Activated T-helper 17 cell treated with anti-CD3 and anti-CD28 coated beads, Interleukin-2, amount 50 U/mL, for 72 hours (primary cell): ENCODE measurements around the gene TKT. TPM values are rescaled to one million over a fixed set of nuclear protein-coding genes. Genes with fewer than 3 reads are reported as not detected.
A peak's percentile ranks its signal among the peaks of the same experiment; 100 is the strongest.

Experiments used
- ATAC-seq: fragments of 150-1000 bp; cut with Tn5 transposase; replicated peaks from 2 replicates; pipeline ENCODE4 v1.10.0; 2021; ENCODE audit warnings: mild to moderate bottlenecking, moderate library complexity
- H3K27ac Mint-ChIP-seq: one replicate; pipeline ENCODE4 v1.8.0; 2022; ENCODE audit warnings: mixed read lengths
- H3K27me3 Mint-ChIP-seq: one replicate; pipeline ENCODE4 v1.8.0; 2022; ENCODE audit warnings: mixed read lengths
- H3K36me3 Mint-ChIP-seq: one replicate; pipeline ENCODE4 v1.8.0; 2022; ENCODE audit warnings: low read depth, mild to moderate bottlenecking, mixed read lengths
- H3K4me1 Mint-ChIP-seq: one replicate; pipeline ENCODE4 v1.8.0; 2022; ENCODE audit warnings: mixed read lengths
- H3K4me3 Mint-ChIP-seq: one replicate; pipeline ENCODE4 v1.8.0; 2022; ENCODE audit warnings: mild to moderate bottlenecking, mixed read lengths
- H3K9me3 Mint-ChIP-seq: one replicate; pipeline ENCODE4 v1.8.0; 2022; ENCODE audit warnings: mixed read lengths
- total RNA-seq, 2 donors: library from RNA; stranded (reverse); gene quantifications; one replicate each; pipeline ENCODE4 v1.2.3, GENCODE V29; 2022

Gene TKT
- total RNA-seq, 2 donors from 2014 or later, result 150 to 296 TPM

DNA sequence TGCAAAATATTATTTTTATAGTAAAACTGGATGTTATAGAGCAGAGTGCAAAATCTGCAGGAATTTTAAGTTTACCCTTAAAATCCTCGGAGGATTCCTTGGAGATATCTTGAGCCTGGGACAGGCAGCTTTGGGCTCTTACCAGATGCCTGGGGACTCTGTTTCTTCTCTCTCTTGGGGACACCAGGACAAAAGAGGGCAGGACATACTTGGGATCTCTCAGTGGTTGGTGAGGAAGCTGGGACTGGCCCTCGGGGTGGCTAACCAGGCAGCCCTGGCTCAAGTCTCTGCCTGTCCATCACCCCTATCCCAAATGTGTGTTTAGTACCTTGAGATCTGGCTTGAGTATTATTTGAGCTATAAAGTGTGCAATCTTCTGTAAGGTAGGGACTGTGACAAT is 38.6 kb downstream of the TKT start:
- no peak overlapping the region for H3K4me3 Mint-ChIP-seq
- ATAC-seq, result no peak
- no peaks in the 10 kb centered on the region for H3K27me3 Mint-ChIP-seq
- H3K36me3 Mint-ChIP-seq, result no peaks in the 10 kb centered on the region
- H3K4me1 Mint-ChIP-seq, result peaks cover 4% of the 10 kb centered on the region
- no peak overlapping the region for H3K27ac Mint-ChIP-seq
- no peaks in the 10 kb centered on the region for H3K9me3 Mint-ChIP-seq

DNA sequence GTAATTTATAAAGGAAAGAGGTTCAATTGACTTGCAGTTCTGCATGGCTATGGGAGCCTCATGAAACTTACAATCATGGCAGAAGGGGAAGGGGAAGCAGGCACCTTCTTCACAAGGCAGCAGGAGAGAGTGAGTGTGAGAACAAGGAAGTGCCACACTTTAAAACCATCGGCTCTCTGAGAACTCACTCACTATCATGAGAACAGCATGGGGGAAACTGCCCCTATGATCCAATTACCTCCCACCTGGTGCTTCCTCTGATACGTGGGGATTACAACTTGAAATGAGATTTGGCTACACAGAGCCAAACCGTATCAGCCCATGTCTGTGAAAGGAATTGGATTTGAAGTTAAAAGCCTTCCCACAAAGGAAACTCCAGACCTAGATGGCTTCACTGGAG is 39.1 kb downstream of the TKT start:
- no peaks in the 10 kb centered on the region for H3K9me3 Mint-ChIP-seq

DNA sequence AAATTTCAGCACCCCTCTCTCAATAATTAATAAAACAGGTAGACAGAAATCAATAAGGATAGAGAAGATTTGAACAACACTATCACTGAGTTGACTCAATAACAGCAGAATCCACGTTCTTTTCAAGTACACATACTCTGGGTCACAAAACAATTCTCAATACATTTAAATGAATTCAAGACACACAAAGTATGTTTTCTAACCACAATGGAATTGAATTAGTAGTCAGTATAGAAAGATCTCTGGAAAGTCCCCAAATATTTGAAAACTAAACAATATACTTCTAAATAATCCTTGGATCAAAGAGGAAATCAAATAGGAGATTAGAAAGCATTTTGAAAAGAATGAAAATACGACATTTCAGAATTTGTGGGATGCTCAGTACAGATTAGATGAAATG is 40.0 kb downstream of the TKT start:
- no peak overlapping the region for H3K4me3 Mint-ChIP-seq
- peaks cover 4% of the 10 kb centered on the region for H3K4me1 Mint-ChIP-seq
- no peak overlapping the region for H3K27ac Mint-ChIP-seq
- H3K9me3 Mint-ChIP-seq, result no peaks in the 10 kb centered on the region
- no peak for ATAC-seq
- H3K27me3 Mint-ChIP-seq, result no peaks in the 10 kb centered on the region
- H3K36me3 Mint-ChIP-seq, result no peaks in the 10 kb centered on the region

More for the DNA sequence above, 39.1 kb downstream of the TKT start:
- Mint-ChIP-seq H3K4me3 (no peak overlapping the region), H3K27me3 (no peaks in the 10 kb centered on the region), H3K27ac (no peak overlapping the region), H3K4me1 (peaks cover 4% of the 10 kb centered on the region), H3K36me3 (no peaks in the 10 kb centered on the region)
- ATAC-seq, result no peak

DNA sequence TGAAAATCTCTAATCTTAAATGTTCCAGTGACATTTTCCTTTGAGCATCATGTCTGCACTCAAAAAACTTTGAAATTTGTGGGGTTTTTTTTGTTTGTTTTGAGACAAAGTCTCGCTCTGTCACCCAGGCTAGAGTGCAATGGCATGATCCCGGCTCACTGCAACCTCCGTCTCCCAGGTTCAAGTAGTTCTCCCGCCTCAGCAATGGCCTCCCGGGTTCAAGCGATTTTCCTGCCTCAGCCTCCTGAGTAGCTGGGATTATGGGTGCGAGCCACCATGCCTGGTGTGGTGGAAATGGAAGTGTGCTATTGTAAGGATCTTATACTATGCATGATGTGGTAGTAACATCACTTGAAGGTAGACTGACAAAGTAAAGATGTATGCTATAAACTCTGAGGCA is 42.5 kb downstream of the TKT start:
- H3K9me3 Mint-ChIP-seq, result no peaks in the 10 kb centered on the region
- no peak for ATAC-seq
- H3K27ac Mint-ChIP-seq, result no peak overlapping the region
- no peak overlapping the region for H3K4me3 Mint-ChIP-seq
- no peaks in the 10 kb centered on the region for H3K27me3 Mint-ChIP-seq
- peaks cover 3% of the 10 kb centered on the region for H3K4me1 Mint-ChIP-seq
- H3K36me3 Mint-ChIP-seq, result no peaks in the 10 kb centered on the region

DNA sequence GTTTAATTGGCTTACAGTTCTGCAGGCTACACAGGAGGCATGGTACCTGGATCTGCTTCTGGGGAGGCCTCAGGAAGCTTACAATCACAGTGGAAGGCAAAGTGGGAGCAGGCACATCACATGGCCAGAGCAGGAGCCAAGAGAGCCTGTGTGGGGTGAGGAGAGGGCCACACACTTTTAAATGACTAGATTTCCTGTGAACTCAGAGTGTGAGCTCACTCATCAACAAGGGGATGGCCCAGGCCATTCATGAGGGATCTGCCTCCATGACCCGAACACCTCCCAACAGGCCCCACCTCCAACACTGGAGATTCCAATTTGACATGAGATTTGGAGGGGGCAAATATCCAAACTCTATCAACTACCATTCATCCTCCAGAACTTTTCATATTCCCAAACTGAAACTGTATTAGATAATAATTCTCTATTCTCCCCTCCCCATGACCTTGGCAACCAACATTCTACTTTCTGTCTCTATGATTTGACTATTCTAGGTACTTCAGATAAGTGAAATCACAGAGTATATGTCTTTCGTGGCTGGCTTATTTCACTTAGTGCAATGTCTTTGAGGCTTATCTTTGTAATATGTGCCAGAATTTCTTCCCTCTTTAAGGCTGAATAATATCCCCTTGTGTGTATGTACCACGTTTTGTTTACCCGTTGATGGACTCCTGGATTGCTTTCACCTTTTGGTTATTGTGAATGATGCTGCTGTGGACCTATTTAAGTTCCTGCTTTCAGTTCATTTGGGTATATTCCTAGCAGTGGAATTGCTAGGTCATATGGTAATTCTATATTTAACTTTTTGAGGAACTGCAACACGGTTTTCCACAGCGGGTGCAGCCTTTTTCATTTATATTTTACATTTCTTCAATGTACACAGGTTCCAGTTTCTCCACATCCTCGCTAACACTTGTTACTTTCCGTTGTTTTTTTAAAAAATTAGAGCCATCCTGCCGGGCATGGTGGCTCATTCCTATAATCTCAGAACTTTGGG is 43.8 kb downstream of the TKT start:
- H3K36me3 Mint-ChIP-seq, result no peaks in the 10 kb centered on the region
- no peak overlapping the region for H3K27ac Mint-ChIP-seq
- ATAC-seq, result peak; percentile 90
- H3K4me3 Mint-ChIP-seq, result no peak overlapping the region
- no peaks in the 10 kb centered on the region for H3K4me1 Mint-ChIP-seq
- no peaks in the 10 kb centered on the region for H3K27me3 Mint-ChIP-seq
- no peaks in the 10 kb centered on the region for H3K9me3 Mint-ChIP-seq

DNA sequence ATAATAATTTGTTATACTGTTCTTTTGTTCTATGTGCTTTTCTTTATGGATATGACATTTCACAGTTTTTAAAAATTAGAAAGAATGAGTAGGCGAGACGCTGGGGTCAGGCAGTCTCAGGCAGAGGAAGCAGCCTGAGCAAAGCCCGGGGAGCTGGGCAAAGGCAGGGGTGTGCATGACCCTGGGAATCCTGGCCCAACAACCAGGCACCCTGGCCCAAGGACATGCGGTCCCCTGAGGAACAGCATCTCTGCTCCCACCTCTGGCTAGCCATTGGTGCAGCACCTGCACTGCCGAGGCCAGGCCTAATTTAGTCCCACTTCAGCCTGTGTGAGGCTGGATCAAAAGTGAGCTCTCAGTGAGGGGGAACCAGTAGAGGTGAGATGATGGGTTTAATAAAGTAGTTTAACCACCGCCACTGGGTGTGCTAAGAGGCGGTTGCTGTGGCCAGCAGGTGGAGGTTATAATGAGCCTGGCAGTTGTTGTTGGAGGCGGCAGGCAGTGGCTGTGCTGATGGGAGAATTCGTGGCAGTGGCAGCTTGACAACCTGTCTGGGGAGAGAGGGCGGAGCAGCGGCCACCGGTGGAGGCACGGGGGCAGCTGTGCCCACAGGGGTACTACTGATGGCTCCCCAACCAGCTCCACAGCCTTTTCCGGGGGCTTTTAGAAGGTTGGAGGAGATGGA is 53.3 kb downstream of the TKT start:
- ATAC-seq, result no peak
- Mint-ChIP-seq H3K27ac (no peak overlapping the region), H3K4me1 (no peaks in the 10 kb centered on the region)

DNA sequence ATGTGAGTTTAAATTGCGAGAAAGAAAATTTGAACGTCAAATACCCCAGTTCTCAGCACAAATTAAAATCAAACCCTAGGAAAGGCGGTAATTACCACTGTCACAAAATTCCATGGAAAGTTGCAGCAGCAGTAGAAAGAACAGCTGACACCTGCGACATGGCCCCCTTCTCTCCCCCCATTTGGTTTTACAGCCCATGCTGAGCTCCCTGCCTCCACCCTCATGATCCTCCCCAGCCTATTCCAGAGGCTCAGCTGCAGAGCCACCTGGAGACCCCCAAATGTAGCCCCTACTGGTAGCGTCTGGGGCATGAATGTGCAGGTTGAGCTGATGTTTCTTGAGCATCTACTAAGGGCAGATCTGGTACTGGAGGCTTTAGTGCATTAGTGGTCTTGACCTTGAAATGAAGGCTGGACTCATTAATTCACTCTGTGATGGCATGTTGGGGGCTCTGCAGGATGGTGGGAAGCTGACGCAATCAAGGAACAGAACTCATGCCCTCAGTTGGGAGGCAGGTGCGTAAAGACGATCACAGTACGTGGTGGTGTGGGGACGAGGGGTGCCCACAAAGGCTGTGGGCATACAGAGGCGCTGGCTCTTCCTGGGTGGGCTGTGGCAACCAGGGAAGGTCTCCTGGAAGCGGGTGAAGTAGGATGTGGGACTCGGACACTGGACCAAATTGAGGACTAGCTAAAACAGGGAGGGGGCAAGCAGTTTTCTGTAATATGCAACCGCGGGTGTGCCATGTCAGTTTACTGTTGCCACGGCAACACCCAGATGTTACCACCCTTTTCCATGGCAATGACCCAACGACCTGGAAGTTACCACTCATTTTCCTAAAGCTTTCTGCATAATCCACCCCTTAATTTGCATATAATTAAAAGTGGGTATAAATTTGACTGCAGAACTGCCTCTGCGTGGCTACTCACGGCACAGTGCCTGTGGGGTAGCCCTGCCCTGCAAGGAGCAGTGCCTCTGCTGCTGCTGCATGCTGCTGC is 55.0 kb downstream of the TKT start:
- Mint-ChIP-seq H3K4me3 (no peak overlapping the region), H3K9me3 (no peaks in the 10 kb centered on the region), H3K27me3 (no peaks in the 10 kb centered on the region), H3K27ac (no peak overlapping the region), H3K36me3 (no peaks in the 10 kb centered on the region), H3K4me1 (no peaks in the 10 kb centered on the region)
- no peak for ATAC-seq

More for the DNA sequence above, 53.3 kb downstream of the TKT start:
- H3K9me3 Mint-ChIP-seq, result no peaks in the 10 kb centered on the region
- no peaks in the 10 kb centered on the region for H3K27me3 Mint-ChIP-seq
- no peaks in the 10 kb centered on the region for H3K36me3 Mint-ChIP-seq
- no peak overlapping the region for H3K4me3 Mint-ChIP-seq

DNA sequence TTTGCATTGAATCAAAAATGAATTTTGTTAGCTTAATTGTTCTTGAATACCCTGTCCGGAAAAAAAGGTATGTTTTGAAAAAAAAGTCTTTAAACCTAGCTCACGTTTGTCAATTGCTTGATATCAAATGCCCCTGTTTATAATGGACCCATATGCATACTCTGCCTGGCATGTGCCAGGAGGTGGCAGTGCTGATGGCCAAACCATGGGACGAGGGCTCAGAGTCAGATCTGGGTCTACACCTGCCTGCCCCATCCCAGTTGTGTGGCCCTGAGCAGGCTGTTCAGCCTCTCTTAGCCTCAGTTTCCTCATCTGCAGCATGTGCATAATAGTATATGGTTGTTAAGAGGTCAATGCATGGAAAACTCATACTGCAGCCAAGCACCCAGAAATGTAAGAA is 56.0 kb downstream of the TKT start:
- Mint-ChIP-seq H3K9me3 (no peaks in the 10 kb centered on the region), H3K36me3 (no peaks in the 10 kb centered on the region), H3K27me3 (no peaks in the 10 kb centered on the region), H3K4me1 (peaks cover 6% of the 10 kb centered on the region), H3K27ac (no peak overlapping the region), H3K4me3 (no peak overlapping the region)
- ATAC-seq, result no peak

DNA sequence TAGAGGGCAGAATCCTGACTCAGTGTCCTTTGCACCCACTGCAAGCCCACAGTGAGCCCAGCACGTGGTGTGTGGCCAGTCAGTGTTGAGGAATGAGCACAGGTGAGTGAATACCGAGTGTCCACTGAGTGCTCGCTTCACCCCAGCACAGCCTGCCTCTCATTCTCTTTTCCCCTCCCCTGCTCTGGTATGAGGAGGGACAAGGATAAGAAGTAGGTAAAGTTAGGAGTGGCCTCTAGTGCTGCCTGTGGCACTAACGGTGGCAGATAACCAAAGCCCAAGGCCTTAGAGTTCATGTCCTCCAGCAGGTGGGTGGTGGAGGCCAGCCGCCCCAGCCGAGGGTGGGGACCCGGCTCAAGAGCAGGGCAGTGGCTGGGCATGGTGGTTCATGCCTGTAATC is 56.8 kb downstream of the TKT start:
- Mint-ChIP-seq H3K9me3 (no peaks in the 10 kb centered on the region), H3K27me3 (no peaks in the 10 kb centered on the region), H3K27ac (no peak overlapping the region), H3K4me1 (peaks cover 6% of the 10 kb centered on the region), H3K36me3 (no peaks in the 10 kb centered on the region), H3K4me3 (no peak overlapping the region)
- ATAC-seq, result no peak

DNA sequence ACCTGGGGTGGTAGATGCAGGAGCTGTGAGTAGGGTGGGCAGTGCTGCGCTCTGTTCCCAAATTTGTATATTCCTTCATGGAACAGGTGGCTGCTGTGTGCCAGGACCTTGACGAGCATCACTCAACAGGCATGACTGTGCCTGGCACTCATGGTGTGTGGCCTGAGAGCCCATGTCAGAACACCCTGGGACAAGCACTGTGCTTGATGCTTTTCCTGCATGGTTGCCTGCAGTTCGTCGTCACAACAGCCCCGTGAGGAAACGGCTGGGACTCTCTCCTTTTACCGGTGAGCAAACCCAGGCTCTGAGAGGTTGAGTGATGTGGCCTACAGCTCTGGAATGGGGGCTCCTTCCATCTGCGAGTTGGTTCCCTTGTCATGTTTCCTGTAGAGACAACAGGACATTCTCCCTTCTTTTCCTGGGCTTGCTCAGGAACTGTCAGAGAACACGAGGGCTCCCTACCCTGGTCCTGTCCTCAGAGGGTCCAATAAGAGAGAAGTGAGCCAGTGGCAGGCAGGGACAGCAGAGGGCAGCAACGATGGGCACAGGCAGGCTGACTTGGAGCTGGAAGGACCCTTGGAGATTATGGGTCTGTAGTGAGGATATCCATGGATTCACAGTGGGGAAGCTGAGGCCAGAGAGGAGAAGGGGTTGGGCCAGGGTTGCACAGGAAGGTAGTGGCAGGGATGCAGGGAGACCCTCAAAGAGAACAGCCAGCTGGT is 57.4 kb downstream of the TKT start:
- H3K4me3 Mint-ChIP-seq, result peak overlapping the region; percentile 30
- H3K27me3 Mint-ChIP-seq, result no peaks in the 10 kb centered on the region
- no peak for ATAC-seq
- H3K36me3 Mint-ChIP-seq, result peaks cover 1% of the 10 kb centered on the region
- no peaks in the 10 kb centered on the region for H3K9me3 Mint-ChIP-seq
- no peak overlapping the region for H3K27ac Mint-ChIP-seq
- H3K4me1 Mint-ChIP-seq, result peaks cover 6% of the 10 kb centered on the region

DNA sequence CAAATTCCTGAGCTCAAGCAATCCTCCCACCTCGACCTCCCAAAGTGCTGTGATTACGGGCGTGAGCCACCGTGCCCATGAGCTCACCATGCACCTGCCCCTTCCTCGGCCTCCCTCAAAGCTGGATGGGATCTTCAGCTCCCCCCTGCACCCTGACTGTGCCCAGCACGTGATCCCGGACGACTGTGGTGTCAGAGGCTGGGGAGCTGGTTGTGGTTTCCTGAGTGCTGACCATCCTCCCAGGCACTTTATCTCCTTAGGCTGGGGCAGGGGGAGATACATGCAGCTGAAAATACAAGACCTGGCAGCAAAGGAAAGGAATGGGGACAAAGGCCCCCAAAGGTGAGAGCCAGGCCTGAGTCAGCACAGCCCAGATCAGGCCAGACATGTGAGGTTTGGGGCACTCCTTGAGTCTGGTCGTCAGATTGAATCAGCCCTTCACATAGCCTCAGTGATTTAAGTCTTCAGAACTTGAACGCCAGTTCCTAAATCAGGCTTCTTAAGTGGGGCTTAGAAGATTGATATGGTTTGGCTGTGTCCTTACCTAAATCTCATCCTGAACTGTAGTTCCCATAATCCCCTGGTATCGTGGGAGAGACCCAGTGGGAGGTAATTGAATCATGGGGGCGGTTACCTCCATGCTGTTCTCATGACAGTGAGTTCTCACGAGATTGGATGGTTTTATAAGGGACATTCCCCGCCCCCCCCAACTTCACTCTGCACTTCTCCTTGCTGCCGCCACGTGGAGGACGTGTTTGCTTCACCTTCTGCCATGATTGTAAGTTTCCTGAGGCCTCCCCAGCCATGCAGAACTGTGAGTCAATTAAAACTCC is 59.0 kb downstream of the TKT start:
- Mint-ChIP-seq H3K9me3 (no peaks in the 10 kb centered on the region), H3K27me3 (no peaks in the 10 kb centered on the region), H3K4me3 (peak overlapping the region; percentile 37), H3K27ac (peak overlapping the region; percentile 3), H3K4me1 (peaks cover 6% of the 10 kb centered on the region), H3K36me3 (peaks cover 18% of the 10 kb centered on the region)
- ATAC-seq, result peak; percentile 68

DNA sequence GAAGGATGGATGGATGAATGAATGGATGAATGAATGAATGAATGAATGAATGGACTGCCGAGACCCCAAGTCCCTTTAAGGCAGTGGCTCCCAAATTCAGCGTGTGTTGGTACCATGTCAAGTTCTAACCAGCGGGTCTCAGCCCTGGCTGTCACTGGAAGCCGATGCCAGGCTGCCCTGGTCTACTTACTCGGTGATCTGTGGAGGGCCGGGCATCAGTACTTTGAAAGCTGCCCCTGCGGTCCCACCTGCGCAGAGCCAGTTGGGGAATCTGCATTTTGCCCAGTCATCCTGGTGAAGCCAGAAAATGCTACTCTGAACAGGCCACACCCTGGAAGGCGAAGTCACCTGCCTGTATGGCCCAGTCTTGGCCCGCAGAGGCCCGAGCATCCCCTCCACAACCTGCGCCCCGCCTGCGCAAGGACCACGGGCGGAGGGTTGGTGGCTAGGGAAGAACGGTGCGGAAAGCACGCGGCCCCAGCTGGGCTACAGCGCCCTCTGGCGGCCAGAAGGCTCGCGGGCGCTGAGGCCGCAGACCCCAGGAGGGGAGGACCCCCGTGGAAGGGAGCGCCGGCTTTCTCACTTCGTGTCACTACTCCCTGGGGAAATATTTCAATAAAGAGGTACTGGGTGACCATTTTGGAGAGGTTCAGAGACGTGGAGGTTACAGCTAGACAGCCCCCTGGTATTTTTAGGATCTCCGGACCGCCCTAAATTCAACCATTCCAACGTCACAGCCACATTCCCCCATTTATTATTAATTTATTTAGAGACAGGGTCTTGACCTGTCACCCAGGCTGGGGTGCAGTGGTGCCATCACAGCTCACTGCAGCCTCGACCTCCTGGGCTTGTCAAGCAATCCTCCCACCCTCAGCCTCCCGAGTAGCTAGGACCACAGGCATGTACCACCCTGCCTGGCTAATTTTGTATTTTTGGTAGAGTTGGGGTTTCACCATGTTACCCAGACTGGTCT is 59.9 kb downstream of the TKT start:
- peak overlapping the region; percentile 33 for H3K4me3 Mint-ChIP-seq
- peak overlapping the region; percentile 56 for H3K27ac Mint-ChIP-seq
- peaks cover 6% of the 10 kb centered on the region for H3K4me1 Mint-ChIP-seq
- ATAC-seq, result peak; percentile 66
- peaks cover 21% of the 10 kb centered on the region for H3K36me3 Mint-ChIP-seq
- H3K9me3 Mint-ChIP-seq, result no peaks in the 10 kb centered on the region
- no peaks in the 10 kb centered on the region for H3K27me3 Mint-ChIP-seq
